ENCODE results near the gene NCOA3.
"Not testable (repeated sequence)": the region's sequence is repeated elsewhere in the genome, so short reads cannot be mapped to it uniquely, and the experiment has no call there.

The NCOA3 gene

DNA sequence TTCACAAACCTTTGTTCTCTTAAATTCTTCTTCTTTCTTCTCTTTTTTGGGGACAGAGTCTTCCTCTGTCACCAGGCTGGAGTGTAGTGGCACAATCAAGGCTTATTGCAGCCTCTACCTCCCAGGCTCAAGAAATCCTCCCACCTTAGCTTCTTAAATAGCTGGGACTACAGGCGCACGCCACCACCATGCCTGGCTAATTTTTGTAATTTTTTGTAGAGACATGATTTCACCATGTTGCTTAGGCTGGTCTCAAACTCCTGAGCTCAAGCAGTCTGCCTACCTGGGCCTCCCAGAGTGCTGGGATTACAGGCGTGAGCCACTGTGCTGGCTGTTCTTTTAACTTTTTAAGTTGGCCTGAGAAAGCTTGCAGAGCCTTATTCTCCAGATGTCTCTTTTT lies 48.0 kb downstream of the NCOA3 start:
- DNase-seq = no peak
- Histone ChIP-seq H3K9me3 (ENCODE audit: control insufficient read depth, low read length) (no peaks in the 10 kb centered on the region), H3K27ac (ENCODE audit: insufficient read depth, low read length, poor library complexity, severe bottlenecking) (no peak overlapping the region)

DNA sequence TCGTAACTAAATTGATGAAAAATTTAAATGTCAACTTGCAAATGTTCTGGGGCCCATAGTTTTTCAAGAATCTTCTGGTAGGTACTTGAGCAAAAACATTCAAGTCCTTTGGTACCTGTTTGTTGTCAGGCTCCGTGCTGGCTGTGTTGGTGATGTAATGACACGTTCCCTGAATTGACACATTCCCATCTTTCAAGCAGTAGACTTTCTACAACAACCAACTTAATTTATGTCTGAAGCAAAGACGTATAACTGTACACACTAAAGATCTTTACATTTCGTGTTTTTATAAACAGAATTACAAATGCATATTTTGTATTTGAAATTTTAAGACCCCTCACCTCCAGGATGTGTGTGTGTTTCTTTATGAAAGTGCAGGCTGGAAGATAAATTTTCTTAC lies 49.5 kb downstream of the NCOA3 start:
- H3K36me3 ChIP-seq (ENCODE audit: control insufficient read depth, insufficient read depth, low read length) = peaks cover 4% of the 10 kb centered on the region
- no peaks in the 10 kb centered on the region for H3K9me3 ChIP-seq (ENCODE audit: control insufficient read depth, low read length)
- DNase-seq = no peak
- no peak overlapping the region for H3K27ac ChIP-seq (ENCODE audit: insufficient read depth, low read length, poor library complexity, severe bottlenecking)
- H3K4me1 ChIP-seq (ENCODE audit: control insufficient read depth, insufficient read depth, low read length, poor library complexity, severe bottlenecking) = no peaks in the 10 kb centered on the region
- H3K27me3 ChIP-seq (replicated peaks; ENCODE audit: control insufficient read depth, insufficient read depth, low read length, poor library complexity, severe bottlenecking) = no peaks in the 10 kb centered on the region
- no peak overlapping the region for H3K4me3 ChIP-seq (ENCODE audit: insufficient read depth, low read depth, low read length, poor library complexity, severe bottlenecking)

More for the DNA sequence above, 48.0 kb downstream of the NCOA3 start:
- H3K27me3 ChIP-seq (replicated peaks; ENCODE audit: control insufficient read depth, insufficient read depth, low read length, poor library complexity, severe bottlenecking) = no peaks in the 10 kb centered on the region
- H3K36me3 ChIP-seq (ENCODE audit: control insufficient read depth, insufficient read depth, low read length) = no peaks in the 10 kb centered on the region
- no peak overlapping the region for H3K4me3 ChIP-seq (ENCODE audit: insufficient read depth, low read depth, low read length, poor library complexity, severe bottlenecking)
- no peaks in the 10 kb centered on the region for H3K4me1 ChIP-seq (ENCODE audit: control insufficient read depth, insufficient read depth, low read length, poor library complexity, severe bottlenecking)

DNA sequence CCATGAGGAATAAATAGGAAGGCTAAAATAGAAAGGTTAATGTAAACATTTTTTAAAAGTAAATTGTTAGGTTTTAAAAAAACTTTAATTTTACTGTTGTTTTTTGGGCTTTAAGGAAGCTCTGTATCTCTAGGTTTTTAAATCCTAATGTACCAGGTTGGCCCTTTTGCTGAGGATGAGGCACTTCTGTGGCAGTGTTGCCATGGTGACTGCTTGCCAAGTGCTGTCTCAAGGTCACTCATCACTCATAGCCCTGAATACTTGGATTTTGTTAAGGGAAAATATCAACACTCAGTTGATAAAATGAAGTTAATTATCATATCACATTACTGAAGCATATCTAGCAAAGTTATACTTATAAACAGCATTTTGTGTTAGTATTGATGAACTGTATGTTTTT lies 50.2 kb downstream of the NCOA3 start:
- H3K36me3 ChIP-seq (ENCODE audit: control insufficient read depth, insufficient read depth, low read length) = peaks cover 4% of the 10 kb centered on the region
- no peaks in the 10 kb centered on the region for H3K27me3 ChIP-seq (replicated peaks; ENCODE audit: control insufficient read depth, insufficient read depth, low read length, poor library complexity, severe bottlenecking)
- no peaks in the 10 kb centered on the region for H3K4me1 ChIP-seq (ENCODE audit: control insufficient read depth, insufficient read depth, low read length, poor library complexity, severe bottlenecking)
- H3K9me3 ChIP-seq (ENCODE audit: control insufficient read depth, low read length) = no peaks in the 10 kb centered on the region
- no peak for DNase-seq
- no peak overlapping the region for H3K4me3 ChIP-seq (ENCODE audit: insufficient read depth, low read depth, low read length, poor library complexity, severe bottlenecking)
- H3K27ac ChIP-seq (ENCODE audit: insufficient read depth, low read length, poor library complexity, severe bottlenecking) = no peak overlapping the region

- Histone ChIP-seq H3K4me3 (ENCODE audit: insufficient read depth, low read depth, low read length, poor library complexity, severe bottlenecking) (no peak overlapping the region), H3K9me3 (ENCODE audit: control insufficient read depth, low read length) (no peaks in the 10 kb centered on the region), H3K4me1 (ENCODE audit: control insufficient read depth, insufficient read depth, low read length, poor library complexity, severe bottlenecking) (peaks cover 3% of the 10 kb centered on the region), H3K27ac (ENCODE audit: insufficient read depth, low read length, poor library complexity, severe bottlenecking) (no peak overlapping the region), H3K36me3 (ENCODE audit: control insufficient read depth, insufficient read depth, low read length) (peaks cover 4% of the 10 kb centered on the region), H3K27me3 (replicated peaks; ENCODE audit: control insufficient read depth, insufficient read depth, low read length, poor library complexity, severe bottlenecking) (no peaks in the 10 kb centered on the region)
- DNase-seq = no peak
Observed at GRCh38 chr20:47552996-47553395, 51.3 kb downstream of the NCOA3 start.

- not testable (repeated sequence) for H3K27ac ChIP-seq (ENCODE audit: insufficient read depth, low read length, poor library complexity, severe bottlenecking); DNase-seq; H3K27me3 ChIP-seq (replicated peaks; ENCODE audit: control insufficient read depth, insufficient read depth, low read length, poor library complexity, severe bottlenecking); H3K4me3 ChIP-seq (ENCODE audit: insufficient read depth, low read depth, low read length, poor library complexity, severe bottlenecking); H3K9me3 ChIP-seq (ENCODE audit: control insufficient read depth, low read length); H3K36me3 ChIP-seq (ENCODE audit: control insufficient read depth, insufficient read depth, low read length); H3K4me1 ChIP-seq (ENCODE audit: control insufficient read depth, insufficient read depth, low read length, poor library complexity, severe bottlenecking)
Observed at GRCh38 chr20:47553594-47554235, 52.0 kb downstream of the NCOA3 start.

GRCh38 chr20:47554283-47554682 lies 52.6 kb downstream of the NCOA3 start:
- not testable (repeated sequence) for H3K27me3 ChIP-seq (replicated peaks; ENCODE audit: control insufficient read depth, insufficient read depth, low read length, poor library complexity, severe bottlenecking); H3K4me3 ChIP-seq (ENCODE audit: insufficient read depth, low read depth, low read length, poor library complexity, severe bottlenecking); H3K9me3 ChIP-seq (ENCODE audit: control insufficient read depth, low read length); H3K27ac ChIP-seq (ENCODE audit: insufficient read depth, low read length, poor library complexity, severe bottlenecking); H3K4me1 ChIP-seq (ENCODE audit: control insufficient read depth, insufficient read depth, low read length, poor library complexity, severe bottlenecking); H3K36me3 ChIP-seq (ENCODE audit: control insufficient read depth, insufficient read depth, low read length); DNase-seq

DNA sequence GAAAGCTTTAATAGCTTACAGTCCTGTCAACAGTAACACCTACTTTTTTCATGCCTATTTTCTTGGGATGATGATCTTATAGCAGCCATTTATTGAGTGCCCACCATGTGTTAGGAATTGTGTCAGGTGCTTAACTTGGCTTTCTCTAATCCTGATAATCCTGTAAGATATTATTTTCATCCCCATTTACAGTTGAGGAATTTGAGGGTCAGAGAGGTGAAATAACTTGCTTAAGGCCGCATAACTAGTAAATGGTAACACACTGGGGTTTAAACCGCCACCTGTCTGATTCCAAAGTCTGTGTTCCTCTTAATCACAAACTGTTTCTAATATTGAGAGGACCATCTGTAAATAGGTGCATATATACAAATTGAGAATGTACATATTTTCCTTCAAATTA lies 55.5 kb downstream of the NCOA3 start:
- H3K27me3 ChIP-seq (replicated peaks; ENCODE audit: control insufficient read depth, insufficient read depth, low read length, poor library complexity, severe bottlenecking) = no peaks in the 10 kb centered on the region
- H3K4me1 ChIP-seq (ENCODE audit: control insufficient read depth, insufficient read depth, low read length, poor library complexity, severe bottlenecking) = peaks cover 3% of the 10 kb centered on the region
- H3K4me3 ChIP-seq (ENCODE audit: insufficient read depth, low read depth, low read length, poor library complexity, severe bottlenecking) = no peak overlapping the region
- H3K27ac ChIP-seq (ENCODE audit: insufficient read depth, low read length, poor library complexity, severe bottlenecking) = no peak overlapping the region
- DNase-seq = no peak
- H3K36me3 ChIP-seq (ENCODE audit: control insufficient read depth, insufficient read depth, low read length) = peaks cover 4% of the 10 kb centered on the region
- H3K9me3 ChIP-seq (ENCODE audit: control insufficient read depth, low read length) = no peaks in the 10 kb centered on the region

GRCh38 chr20:47557791-47558190 lies 56.1 kb downstream of the NCOA3 start:
- Histone ChIP-seq H3K4me3 (ENCODE audit: insufficient read depth, low read depth, low read length, poor library complexity, severe bottlenecking) (no peak overlapping the region), H3K27ac (ENCODE audit: insufficient read depth, low read length, poor library complexity, severe bottlenecking) (no peak overlapping the region)
- DNase-seq = no peak

GRCh38 chr20:47558295-47559066 lies 56.8 kb downstream of the NCOA3 start:
- peaks cover 4% of the 10 kb centered on the region for H3K36me3 ChIP-seq (ENCODE audit: control insufficient read depth, insufficient read depth, low read length)
- no peak overlapping the region for H3K4me3 ChIP-seq (ENCODE audit: insufficient read depth, low read depth, low read length, poor library complexity, severe bottlenecking)
- no peak for DNase-seq
- no peaks in the 10 kb centered on the region for H3K9me3 ChIP-seq (ENCODE audit: control insufficient read depth, low read length)
- no peak overlapping the region for H3K27ac ChIP-seq (ENCODE audit: insufficient read depth, low read length, poor library complexity, severe bottlenecking)
- peaks cover 9% of the 10 kb centered on the region for H3K4me1 ChIP-seq (ENCODE audit: control insufficient read depth, insufficient read depth, low read length, poor library complexity, severe bottlenecking)
- no peaks in the 10 kb centered on the region for H3K27me3 ChIP-seq (replicated peaks; ENCODE audit: control insufficient read depth, insufficient read depth, low read length, poor library complexity, severe bottlenecking)

More at GRCh38 chr20:47557791-47558190, 56.1 kb downstream of the NCOA3 start:
- Histone ChIP-seq H3K9me3 (ENCODE audit: control insufficient read depth, low read length) (no peaks in the 10 kb centered on the region), H3K4me1 (ENCODE audit: control insufficient read depth, insufficient read depth, low read length, poor library complexity, severe bottlenecking) (peaks cover 3% of the 10 kb centered on the region), H3K27me3 (replicated peaks; ENCODE audit: control insufficient read depth, insufficient read depth, low read length, poor library complexity, severe bottlenecking) (no peaks in the 10 kb centered on the region), H3K36me3 (ENCODE audit: control insufficient read depth, insufficient read depth, low read length) (peaks cover 4% of the 10 kb centered on the region)

DNA sequence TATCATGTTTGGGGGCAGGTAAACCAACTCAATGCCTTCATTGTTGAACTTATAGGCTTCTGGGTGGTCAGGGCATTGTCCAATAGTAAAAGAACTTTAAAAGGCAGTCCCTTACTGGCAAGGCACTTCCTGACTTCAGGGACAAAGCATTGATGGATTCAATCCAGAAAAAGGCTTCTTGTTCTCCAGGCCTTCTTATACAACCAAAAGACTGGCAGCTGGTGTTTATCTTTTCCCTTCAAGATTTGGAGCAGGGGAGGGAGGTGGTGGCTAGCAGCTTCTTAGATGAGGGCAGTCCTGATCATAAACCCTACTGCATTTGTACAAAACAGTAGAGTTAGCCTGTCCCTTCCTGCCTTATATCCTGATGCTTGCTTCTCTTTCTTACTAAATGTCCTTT lies 57.5 kb downstream of the NCOA3 start:
- peaks cover 4% of the 10 kb centered on the region for H3K36me3 ChIP-seq (ENCODE audit: control insufficient read depth, insufficient read depth, low read length)
- peaks cover 9% of the 10 kb centered on the region for H3K4me1 ChIP-seq (ENCODE audit: control insufficient read depth, insufficient read depth, low read length, poor library complexity, severe bottlenecking)
- no peak overlapping the region for H3K4me3 ChIP-seq (ENCODE audit: insufficient read depth, low read depth, low read length, poor library complexity, severe bottlenecking)
- no peak overlapping the region for H3K27ac ChIP-seq (ENCODE audit: insufficient read depth, low read length, poor library complexity, severe bottlenecking)
- H3K27me3 ChIP-seq (replicated peaks; ENCODE audit: control insufficient read depth, insufficient read depth, low read length, poor library complexity, severe bottlenecking) = no peaks in the 10 kb centered on the region
- DNase-seq = no peak
- H3K9me3 ChIP-seq (ENCODE audit: control insufficient read depth, low read length) = no peaks in the 10 kb centered on the region
